NCI-H510A treated with DMSO at 0.1 percent for 48 hours (cell line): Measurements from ENCODE around the gene AIG1.

ENCODE experiments used
- DNase-seq: peaks from one replicate; lab custom pipeline; 2025; lab: John Stamatoyannopoulos, UW

AIG1 gene

DNA sequence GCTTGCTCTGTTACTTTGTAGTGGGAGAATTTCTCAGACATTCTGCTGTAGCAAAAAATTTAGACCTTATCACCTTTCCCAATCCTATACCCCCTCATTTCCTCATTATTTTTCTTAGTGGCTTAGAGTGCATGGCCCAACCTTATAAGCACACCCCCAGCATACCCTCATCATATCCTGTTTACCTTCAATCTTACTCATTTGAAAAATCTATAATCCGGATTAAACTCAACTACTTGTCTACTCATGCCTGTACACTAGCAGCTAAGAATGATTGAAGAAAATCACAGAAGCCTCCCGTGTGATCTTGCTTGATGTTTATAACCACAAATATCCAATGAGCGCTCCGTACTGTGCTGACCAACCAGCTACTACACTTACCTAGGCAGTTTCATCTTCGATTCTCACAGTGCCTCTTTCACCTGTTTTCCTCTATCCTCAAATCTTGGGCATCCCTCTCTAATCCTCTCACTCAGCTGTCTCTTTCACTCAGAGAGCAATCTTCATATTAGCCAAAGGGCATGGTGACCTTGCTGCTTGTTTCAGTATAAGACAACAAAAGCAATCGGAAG is 36.6 kb downstream of the AIG1 start:
- DNase-seq, result no peak

DNA sequence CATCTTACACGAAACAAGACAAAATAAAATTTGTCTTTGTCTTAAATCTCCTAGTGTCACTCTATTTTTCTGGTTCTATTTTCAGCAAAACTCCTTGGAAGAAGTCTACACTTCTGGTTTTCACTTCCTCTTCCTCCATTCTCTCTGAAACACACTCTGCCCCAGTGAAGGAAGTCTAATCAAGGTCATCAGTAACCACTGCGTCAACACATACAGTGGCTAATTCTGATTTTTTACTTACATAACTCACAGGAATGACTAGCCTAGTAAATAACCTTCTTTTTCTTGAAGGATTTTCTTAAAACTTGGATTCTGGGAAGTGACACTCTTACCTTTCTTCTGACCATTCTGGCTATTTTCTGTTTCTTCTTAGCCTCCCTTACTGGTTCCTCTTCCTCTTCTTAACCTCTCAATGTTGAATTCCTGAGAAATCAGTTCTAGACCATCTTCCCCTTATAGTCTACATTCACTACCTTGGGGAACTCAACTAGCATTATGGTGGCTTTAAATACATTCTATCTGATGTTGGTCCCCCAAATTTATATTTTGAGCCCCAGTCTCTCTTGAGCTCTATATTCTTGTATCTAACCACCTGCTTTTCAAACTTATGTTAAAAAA is 37.5 kb downstream of the AIG1 start:
- no peak for DNase-seq

DNA sequence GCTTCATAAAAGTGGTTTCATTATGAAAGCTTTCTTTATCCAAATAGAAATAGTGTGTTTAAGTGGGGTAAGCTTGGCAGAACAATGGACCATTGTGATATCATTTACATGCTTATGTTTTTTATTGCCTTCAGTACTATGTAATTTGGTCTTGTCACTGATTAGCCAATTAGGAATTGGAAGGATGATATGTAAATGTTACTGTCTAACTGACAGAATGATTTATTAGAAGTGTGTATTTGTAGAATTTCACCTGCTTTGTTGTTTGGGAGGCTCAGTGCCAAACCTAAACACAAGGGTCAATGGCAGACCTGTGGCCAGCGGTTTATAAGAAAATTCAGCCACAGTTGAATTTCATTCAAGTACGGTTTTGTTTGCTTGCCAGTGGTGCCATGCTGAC is 39.0 kb downstream of the AIG1 start:
- no peak for DNase-seq

DNA sequence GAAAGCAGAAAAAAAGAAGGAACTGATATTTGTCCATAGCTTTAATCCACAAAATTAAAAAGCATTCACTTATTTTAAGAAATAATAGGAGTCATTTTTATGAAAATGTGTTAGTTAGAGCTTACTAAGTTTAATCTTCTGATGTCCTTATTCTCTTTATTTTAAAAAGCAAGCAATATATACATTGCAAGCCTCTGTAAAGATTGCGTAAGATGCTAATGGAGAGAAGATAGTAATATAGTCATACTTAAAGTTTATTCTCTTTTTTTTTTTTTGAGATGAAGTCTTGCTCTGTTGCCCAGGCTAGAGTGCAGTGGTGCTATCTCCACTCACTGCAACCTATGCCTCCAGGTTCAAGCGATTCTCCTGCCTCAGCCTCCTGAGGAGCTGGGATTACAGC is 39.7 kb downstream of the AIG1 start:
- no peak for DNase-seq

DNA sequence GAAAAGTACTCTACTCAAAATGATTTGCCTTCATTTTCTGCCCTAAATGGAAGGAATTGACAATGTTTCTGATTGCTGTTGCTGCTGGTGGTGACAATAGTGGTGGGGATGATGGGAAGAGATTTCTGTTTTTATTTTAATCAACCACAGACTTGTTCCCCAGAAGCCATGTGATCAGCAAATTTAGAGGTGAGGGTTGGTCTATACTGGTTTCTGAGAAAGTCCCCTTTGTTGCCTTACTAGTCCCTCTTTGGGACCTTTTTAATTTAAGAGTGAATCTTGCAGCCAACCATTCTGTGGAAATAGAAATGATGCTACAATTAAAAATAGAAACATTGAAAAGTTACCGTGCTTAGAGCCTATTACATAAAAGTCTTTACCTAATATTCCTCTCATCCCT is 43.2 kb downstream of the AIG1 start:
- no peak for DNase-seq

DNA sequence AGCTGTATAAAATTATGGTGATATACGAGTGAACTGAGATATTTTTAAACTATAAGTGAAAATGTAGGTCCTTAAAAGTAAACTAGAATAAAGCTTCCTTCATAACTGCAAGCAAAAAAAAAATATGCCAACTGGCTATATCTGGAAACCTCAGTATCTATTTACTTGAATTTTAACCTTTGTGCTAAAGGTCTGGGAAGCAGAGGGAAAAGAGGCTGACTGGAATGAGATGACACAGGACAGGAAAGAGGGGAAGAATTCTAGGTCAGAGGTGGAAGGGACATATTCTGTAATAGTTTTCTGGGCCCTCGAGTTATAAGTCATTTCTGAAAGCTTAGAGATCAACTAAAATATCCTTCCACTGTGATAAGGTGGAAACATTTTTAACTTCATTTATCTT is 46.8 kb downstream of the AIG1 start:
- DNase-seq, result no peak

DNA sequence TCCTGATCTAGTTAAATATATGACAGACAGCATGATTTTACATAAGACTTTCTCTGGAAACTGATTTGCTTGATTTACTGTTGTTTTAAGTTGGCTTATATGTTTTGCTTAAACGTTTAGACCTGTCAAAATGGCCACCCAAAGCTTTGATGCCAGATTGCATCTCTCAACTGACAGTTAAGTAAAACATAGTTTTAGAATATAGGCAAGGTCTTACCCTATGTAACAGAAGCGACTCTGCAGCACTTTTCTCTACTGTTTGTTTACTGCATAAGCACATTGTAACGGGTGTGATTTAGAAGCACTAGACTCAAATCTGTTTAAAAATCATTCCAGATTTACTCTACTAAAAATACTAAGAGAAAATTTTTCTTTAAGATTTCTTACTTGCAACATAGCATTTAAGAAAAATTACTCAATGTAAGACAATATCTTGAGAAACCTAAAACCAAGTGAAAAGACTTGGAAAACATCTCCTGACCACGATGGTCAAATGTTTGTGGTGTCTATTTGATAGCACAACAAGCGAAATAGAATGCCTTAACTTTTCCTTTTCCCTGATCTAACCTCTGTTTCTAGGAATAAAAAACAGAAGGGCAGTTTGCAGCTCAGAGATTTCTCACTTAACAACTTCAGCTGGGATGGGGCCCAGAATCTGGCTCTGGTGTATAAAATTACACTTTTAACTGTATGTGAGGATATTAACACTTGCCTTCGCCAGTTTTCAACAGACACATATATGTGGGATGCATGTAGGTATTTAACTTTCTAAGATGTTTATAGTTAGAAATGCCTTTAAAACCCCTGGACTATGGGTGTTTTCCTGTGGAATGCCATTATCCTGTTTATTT is 47.4 kb downstream of the AIG1 start:
- no peak for DNase-seq

DNA sequence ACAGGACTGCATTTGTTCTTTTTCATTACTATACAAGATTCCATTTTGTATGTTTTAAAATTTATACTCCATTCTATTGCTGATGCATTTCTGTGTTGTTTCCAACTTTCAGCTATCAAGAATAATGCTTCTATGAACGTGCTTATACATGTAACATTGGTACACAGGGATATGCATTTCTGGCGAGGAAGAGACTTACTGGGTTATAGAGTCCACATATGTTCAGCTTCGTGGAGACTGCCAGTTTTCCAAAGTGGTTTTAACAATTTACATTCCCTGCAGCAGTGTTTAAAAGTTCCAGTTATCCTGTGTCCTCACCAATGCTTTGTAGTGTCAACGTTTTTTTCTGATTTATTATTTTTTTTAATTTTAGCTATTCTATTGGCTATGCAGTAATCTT is 48.5 kb downstream of the AIG1 start:
- DNase-seq, result no peak

DNA sequence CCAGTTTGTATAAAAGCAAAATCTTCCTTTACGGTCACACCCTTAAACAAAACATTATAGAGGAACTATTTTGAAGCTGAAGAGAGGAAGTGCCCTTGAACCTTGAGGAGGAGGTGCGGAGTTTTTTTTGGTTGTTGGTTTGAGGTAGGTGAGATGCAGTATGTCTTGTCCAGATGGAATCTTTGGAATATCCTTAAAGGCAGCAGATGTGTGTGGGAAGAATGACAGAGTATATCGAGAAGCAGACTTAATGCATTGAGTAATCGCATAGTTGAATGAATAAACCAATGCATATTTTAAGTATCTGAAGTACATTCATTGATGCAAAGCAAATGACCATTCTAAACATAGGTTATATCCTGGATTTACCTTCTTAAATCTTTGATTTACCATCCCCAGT is 49.9 kb downstream of the AIG1 start:
- DNase-seq, result no peak

DNA sequence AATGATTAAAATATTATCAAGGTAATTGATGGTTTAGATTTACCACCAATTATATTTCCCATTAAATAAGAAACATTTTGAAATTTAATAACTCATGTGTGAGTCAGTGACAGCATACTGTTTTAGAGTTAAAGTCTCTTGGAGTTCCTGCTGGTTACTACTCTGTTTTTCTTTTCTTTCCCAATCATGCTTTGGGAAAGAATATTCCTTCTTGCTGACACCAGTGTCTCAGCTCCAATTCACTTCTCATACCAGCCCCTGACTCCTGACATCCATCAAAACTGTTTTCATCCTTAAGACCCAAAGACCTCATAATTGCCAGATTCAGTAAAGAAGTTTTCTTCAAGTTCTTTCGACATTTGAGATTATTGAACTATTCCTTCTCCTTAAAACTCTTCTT is 50.3 kb downstream of the AIG1 start:
- DNase-seq, result no peak

DNA sequence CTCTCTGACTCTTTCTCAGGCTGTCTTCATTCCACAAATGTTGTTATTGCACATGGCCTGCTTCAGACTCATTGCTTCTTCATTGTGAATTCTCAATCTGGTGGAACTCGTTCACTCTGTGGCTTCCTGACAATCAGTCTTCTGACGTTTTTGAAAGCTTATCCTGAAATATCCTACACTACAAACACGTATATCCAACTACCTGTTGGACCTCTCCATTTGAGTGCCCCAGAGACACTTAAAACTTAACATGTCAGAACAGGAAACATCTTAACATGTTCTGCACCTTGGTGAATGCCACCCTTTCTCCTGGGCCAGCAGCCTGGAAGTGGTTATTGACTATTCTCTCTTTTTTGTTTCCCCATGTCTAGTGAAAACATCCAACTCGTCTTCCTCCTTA is 50.8 kb downstream of the AIG1 start:
- DNase-seq, result peak; percentile 9

DNA sequence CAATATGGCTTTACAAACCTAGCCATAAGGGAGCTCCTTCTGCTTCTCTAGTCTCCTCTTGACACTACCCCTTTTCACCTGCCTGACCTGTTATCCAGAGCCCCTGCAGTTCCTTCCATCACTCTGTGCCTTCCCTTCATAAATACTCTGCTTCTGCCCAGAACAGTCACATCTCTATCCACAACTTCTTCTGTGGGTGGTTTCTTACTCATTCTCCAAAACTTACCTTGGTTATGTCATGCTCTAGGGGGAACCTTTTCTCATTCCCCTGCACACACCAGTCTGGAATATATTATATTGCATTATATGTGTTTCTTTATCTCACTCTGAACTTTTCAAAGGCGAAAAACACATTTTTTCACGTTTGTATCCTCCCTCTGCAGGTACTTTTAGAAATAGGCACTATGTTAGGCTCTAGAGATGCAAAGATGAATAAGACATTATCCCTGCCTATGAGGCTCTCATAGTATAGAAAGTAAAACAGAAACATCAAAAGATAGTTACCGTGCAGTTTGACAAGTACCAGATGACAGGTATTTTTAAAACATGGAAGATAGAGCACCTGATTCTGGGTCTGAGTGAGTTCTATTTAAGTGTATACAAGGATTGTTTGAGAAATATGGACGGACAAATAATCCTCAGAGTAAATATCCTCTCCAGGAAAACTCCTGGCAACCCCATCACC is 51.5 kb downstream of the AIG1 start:
- DNase-seq, result no peak

DNA sequence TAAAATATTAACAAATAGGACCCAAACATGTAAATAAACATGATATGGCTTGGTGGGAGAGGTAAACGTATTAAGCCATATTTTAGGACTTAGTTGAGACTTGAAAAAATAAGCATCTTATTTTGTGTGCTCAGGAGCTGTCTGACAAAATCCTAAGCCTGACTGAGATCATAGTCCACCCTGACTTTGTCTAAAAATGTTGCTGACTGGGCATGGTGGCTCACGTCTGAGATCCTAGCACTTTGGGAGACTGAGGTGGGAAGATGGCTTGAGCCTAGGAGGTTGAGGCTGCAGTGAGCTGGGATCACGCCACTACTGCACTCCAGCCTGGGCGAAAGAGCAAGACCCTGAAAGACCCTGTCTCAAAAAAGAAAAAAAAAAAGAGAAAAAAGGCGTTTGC is 52.1 kb downstream of the AIG1 start:
- DNase-seq, result no peak

DNA sequence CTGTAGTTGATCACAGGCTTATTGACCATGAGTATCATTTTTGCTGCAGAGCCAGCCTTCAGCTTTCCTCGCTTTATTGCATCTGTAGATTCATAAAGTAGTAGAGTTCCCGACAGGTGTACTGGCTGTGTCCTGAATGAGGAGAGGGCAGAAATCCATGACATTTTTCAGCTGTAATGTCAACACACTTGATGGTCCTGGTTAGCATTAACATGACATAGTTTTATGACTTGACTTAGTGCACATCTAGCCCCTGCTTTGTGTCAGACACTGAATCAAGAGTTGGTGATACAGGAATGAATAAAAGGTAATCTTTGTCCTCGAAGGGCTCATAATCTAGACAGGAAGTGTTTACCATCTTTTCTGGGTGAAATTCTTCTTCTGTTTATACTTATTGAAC is 55.0 kb downstream of the AIG1 start:
- no peak for DNase-seq

DNA sequence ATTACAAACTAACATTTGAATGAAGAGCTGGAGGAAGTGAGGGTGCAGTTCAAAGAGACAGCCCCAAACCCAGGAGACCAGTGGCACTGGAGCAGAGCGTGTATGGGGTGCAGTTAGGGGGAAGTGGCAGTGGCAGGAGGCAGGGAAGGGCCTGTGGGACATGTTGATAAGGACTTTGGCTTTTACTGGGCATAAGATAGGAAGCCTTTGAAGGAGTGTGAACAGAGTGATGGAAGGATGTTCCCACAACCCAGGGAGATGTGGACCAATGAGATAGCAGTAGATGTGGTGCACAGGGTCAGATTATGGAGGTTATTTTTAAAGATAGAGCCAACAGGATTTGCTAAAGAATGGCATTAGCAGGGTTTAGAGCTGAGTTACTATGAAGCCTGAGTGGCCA is 56.4 kb downstream of the AIG1 start:
- no peak for DNase-seq

DNA sequence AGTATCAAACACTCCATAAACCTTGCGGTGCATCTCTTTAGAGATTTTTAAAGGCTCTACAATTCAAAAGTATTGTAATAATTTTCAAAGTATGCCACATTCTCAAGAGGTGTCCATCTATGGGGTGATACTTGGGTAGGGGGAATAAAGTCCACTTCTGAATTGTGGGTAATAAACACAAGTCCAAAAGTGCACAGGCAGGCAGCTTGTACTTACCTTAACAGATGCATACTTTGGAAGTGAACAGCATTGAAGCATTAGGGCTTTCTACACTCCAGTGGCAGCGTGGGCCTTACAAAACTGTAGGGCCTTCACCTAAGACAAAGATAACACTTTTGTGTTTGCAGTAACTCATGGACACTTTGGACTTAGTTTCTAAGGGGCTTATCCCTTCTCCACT is 58.6 kb downstream of the AIG1 start:
- DNase-seq, result no peak

DNA sequence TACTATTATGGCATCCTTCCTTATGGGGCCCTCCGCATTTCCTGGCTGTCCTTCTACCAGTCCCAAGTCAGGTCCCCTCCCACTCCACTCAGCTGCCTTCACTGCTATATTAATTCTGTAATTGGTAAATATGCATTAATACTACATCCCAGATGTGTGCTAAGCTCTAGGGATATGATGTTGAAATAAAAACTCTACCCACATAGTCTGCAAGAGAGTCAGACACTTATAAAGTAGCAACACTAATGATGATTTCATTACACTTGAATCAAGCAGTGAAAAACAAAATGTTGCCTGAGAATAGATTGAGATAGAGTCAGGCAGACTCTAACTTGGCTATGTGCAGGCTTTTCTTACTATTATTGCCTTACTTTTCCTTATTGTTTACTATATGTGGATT is 62.4 kb downstream of the AIG1 start:
- no peak for DNase-seq

DNA sequence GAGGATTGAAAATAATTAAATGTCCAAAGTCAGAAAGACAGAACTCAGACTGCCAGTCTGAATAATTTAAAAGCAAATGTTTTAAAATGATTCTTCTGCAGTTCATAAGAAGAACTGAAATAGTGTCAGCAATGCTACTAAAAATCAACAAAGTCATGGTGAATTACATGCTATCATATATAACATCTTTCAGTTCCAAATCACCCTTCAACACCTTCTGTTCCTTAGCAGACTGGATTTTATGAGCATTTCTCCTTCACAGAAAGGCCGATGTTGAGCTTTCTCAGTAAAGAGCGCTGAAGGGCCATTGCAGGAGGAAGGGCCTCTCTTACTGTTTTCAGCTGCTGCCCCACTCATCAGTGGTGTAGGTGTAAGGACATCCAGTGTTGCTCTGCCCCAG is 63.3 kb downstream of the AIG1 start:
- DNase-seq, result no peak

DNA sequence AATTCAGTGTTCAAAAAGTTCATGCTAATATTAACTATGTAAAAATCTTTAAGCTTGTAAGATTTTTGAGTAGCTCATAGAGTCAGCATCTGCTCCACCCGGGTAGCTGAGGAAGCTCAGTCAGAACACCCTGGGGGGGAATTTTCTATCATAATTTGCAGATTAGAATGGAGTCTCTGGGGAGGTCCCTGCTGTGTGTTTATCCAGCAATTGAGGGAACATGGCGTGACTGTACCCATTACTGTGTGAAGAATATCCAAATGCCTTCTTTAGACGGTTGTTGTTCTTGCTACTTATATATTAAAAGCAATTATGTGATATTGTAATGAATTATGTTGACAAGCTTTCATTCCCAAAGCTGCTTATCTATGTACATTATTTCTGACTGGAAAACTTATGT is 64.8 kb downstream of the AIG1 start:
- no peak for DNase-seq

DNA sequence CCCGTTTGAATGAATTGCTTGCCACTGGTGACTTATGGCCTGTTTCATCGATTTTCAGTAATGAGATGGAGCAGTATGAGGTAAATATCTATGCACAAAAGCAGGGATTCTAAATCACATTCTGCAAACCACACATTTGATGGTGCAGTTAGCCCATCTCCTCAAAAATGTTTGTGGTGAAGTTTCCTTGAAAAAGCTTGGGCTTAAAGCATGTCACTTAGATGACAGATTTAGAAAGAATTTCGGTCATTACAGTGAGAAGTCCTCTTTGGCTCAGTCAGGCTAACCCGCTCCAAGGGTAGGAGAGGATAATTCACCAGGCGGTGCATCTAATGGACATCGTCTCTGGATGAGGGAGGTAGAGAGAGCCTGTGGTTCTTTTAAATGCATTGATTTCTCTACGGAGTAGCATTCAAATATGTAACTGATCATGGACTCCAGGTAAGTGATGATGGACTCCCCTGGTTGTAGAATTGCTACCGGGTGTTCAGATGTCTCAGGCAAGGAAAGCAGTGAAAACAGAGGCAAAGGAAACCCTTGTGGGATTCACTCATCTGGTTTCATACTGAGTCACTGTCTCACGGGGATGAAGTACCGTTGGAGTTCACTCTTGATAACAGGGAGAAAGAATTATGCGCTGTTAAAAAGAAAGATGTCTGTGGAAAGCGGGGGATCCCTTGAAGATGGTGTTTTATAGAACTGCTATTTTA is 65.3 kb downstream of the AIG1 start:
- DNase-seq, result no peak

DNA sequence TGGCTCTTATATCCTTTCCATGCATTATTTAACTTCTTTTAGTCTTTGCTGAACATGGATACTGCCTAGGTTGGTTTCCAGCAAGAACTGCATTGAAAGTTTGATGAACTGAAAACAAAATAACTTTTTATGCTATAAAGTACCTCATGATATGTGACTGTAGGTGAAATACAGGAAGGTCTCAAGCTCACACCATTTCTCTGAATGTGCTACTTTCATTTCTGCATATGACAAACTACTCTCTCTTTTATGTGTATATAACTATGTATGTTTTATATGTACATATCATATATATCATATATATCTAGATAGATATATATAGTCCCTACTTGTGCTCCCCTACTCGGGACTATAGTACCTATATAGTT is 65.9 kb downstream of the AIG1 start:
- no peak for DNase-seq

DNA sequence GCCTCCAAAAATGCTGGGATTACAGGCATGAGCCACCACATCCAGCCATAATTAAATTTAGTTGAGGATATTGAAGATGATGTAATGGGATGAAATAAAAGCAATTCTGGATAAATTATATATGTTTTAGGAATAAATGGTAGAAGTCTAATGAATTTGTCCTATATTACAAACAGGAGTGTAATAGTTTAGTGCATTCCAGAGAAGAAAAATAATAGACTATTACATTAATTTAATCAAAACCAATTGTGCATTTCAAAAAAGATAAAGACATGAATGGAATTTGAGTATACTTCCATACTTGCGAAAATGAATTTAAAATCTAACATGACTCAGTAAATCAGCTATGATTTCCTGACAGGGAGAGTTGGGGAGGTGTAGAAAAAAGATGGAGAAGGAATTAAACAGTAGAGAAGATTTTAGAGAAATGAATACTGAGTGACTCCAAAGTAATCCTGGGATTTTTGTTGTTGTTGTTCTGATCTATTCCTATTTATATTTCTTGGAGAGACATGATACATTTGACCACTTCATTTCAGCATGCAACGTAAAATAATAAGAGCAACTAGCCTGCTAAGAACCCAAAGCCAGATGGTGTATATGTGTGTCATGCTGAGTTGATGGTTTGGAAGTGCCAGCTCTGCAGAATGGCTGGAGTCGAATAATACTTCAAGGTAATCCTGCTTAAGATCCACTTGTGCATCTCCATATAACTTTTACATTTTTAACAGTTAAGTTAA is 67.4 kb downstream of the AIG1 start:
- DNase-seq, result no peak
